GM19397 (cell line): Measurements from ENCODE around the gene GLS.
"Not testable (repeated sequence)": the region's sequence is repeated elsewhere in the genome, so short reads cannot be mapped to it uniquely, and the experiment has no call there.

Experiments
- ATAC-seq: cut with Tn5 transposase; IDR thresholded peaks from one replicate; pipeline ENCODE4 v1.9.1; 2021; ENCODE audit warnings: mild to moderate bottlenecking, moderate library complexity; ENCODE audit not compliant: unreplicated experiment

The GLS gene

GRCh38 chr2:190880378-190881083, at the start of gene GLS:
Gene GLS, plus strand, starts transcription at chr2:190880821. Its CDS starts 264 bp downstream, at chr2:190881085.
- ATAC-seq, result peak; percentile 70

- no peak for ATAC-seq
These were observed 48.7 kb upstream of the GLS start for GRCh38 chr2:190831941-190832340.

GRCh38 chr2:190834890-190835208, 45.8 kb upstream of the GLS start:
- no peak for ATAC-seq

- ATAC-seq, result no peak
These were observed 45.2 kb upstream of the GLS start for GRCh38 chr2:190835303-190835930.

GRCh38 chr2:190836767-190837166, 43.9 kb upstream of the GLS start:
- no peak for ATAC-seq

- no peak for ATAC-seq
These were observed 43.2 kb upstream of the GLS start for GRCh38 chr2:190837420-190837819.

- ATAC-seq, result no peak
These were observed 42.7 kb upstream of the GLS start for GRCh38 chr2:190837952-190838361.

GRCh38 chr2:190838492-190838910, 42.1 kb upstream of the GLS start:
- no peak for ATAC-seq

GRCh38 chr2:190840569-190841172, 40.0 kb upstream of the GLS start:
- no peak for ATAC-seq

GRCh38 chr2:190841707-190842505, 38.7 kb upstream of the GLS start:
- ATAC-seq, result no peak

- ATAC-seq, result no peak
These were observed 38.0 kb upstream of the GLS start for GRCh38 chr2:190842606-190843104.

GRCh38 chr2:190843890-190844699, 36.5 kb upstream of the GLS start:
- ATAC-seq, result peak; percentile 85

GRCh38 chr2:190844700-190845401, 35.8 kb upstream of the GLS start:
- ATAC-seq, result no peak

- no peak for ATAC-seq
These were observed 33.9 kb upstream of the GLS start for GRCh38 chr2:190846746-190847145.

GRCh38 chr2:190847504-190848081, 33.0 kb upstream of the GLS start:
- ATAC-seq, result no peak

GRCh38 chr2:190849774-190850173, 30.8 kb upstream of the GLS start:
- no peak for ATAC-seq

- ATAC-seq, result not testable (repeated sequence)
These were observed 27.6 kb upstream of the GLS start for GRCh38 chr2:190853022-190853421.

GRCh38 chr2:190853531-190854383, 26.9 kb upstream of the GLS start:
- no peak for ATAC-seq

GRCh38 chr2:190854726-190855125, 25.9 kb upstream of the GLS start:
- ATAC-seq, result no peak
